B cell (primary cell): ENCODE results near the gene GRK3.
"Not testable (repeated sequence)": the region's sequence is repeated elsewhere in the genome, so short reads cannot be mapped to it uniquely, and the experiment has no call there.

Experiments
- CTCF ChIP-seq: fragments of 200-600 bp; IDR thresholded peaks from one replicate; pipeline ENCODE4 v1.8.0; 2022; ENCODE audit warnings: antibody characterized with exemption, mild to moderate bottlenecking
- EZH2 ChIP-seq: IDR thresholded peaks from 2 replicates; pipeline ENCODE4 v1.6.1; 2012; ENCODE audit warnings: borderline replicate concordance, low read depth, mild to moderate bottlenecking, moderate library complexity, low read length; ENCODE audit not compliant: insufficient read depth, poor library complexity, severe bottlenecking

GRCh38 chr22:25605146-25605545, 40.7 kb downstream of the GRK3 start:
- TF ChIP-seq CTCF, EZH2: not testable (repeated sequence)
